Keratinocyte (primary cell): ENCODE measurements around the gene AK2. TPM values are rescaled to one million over a fixed set of nuclear protein-coding genes. Genes with fewer than 3 reads are reported as not detected.

ENCODE experiments used
- DNase-seq: peaks from one replicate; pipeline ENCODE4 v3.0.0-alpha.2; 2011; ENCODE audit warnings: low read depth, missing footprints, low spot score
- FAIRE-seq: peaks from 2 replicates; lab custom pipeline; 2011; peaks lifted over from hg19 to GRCh38; lab: Jason Lieb, UNC
- H2AFZ ChIP-seq: 2 replicates; pipeline ENCODE4 v1.6.0; 2012; ENCODE audit warnings: low read length, control low read depth, inconsistent platforms; ENCODE audit not compliant: control insufficient read depth
- H3K27ac ChIP-seq: 2 replicates; pipeline ENCODE4 v1.5.1; 2011; ENCODE audit warnings: low read length; ENCODE audit not compliant: control insufficient read depth, insufficient read depth
- H3K27me3 ChIP-seq: 3 replicates; pipeline ENCODE4 v1.6.0; 2011; ENCODE audit warnings: low read length; ENCODE audit not compliant: control insufficient read depth, insufficient read depth; ENCODE audit errors: extremely low read depth
- H3K36me3 ChIP-seq, 2 experiments: 2 replicates in 1 of 2; 3 replicates in 1 of 2; pipeline ENCODE4 v1.5.1; 2011; ENCODE audit warnings: low read length in 2 of 2, mild to moderate bottlenecking in 1 of 2; ENCODE audit not compliant: control insufficient read depth in 2 of 2, insufficient read depth in 2 of 2; ENCODE audit errors: extremely low read depth in 1 of 2
- H3K4me1 ChIP-seq: 3 replicates; pipeline ENCODE4 v1.5.1; 2011; ENCODE audit warnings: low read length; ENCODE audit not compliant: control insufficient read depth, insufficient read depth; ENCODE audit errors: extremely low read depth
- H3K4me2 ChIP-seq: 3 replicates; pipeline ENCODE4 v1.6.0; 2011; ENCODE audit warnings: low read depth, low read length; ENCODE audit not compliant: control insufficient read depth, insufficient read depth; ENCODE audit errors: extremely low read depth
- H3K4me3 ChIP-seq, 3 experiments: fragments of 200-600 bp in 1 of 3; sonication (generic) in 1 of 3; 2 replicates in 2 of 3; 3 replicates in 1 of 3; pipeline ENCODE4 v1.5.1; 2011 to 2016; ENCODE audit warnings: low read length in 3 of 3, mild to moderate bottlenecking in 3 of 3, control low read depth in 2 of 3, inconsistent platforms in 1 of 3, low read depth in 1 of 3, mixed read lengths in 1 of 3, mixed run types in 1 of 3, moderate library complexity in 1 of 3; ENCODE audit not compliant: control insufficient read depth in 2 of 3, insufficient read depth in 2 of 3; ENCODE audit errors: extremely low read depth in 1 of 3
- H3K79me2 ChIP-seq: 2 replicates; pipeline ENCODE4 v1.6.0; 2012; ENCODE audit warnings: low read length; ENCODE audit not compliant: control insufficient read depth, insufficient read depth
- H3K9ac ChIP-seq: 3 replicates; pipeline ENCODE4 v1.6.0; 2011; ENCODE audit warnings: low read length; ENCODE audit not compliant: control insufficient read depth, insufficient read depth; ENCODE audit errors: extremely low read depth
- H3K9me1 ChIP-seq: 3 replicates; pipeline ENCODE4 v1.6.0; 2011; ENCODE audit warnings: low read length; ENCODE audit not compliant: control insufficient read depth, insufficient read depth; ENCODE audit errors: extremely low read depth
- H3K9me3 ChIP-seq: 2 replicates; pipeline ENCODE4 v1.5.1; 2012; ENCODE audit warnings: low read depth, low read length; ENCODE audit not compliant: control insufficient read depth
- H4K20me1 ChIP-seq: 3 replicates; pipeline ENCODE4 v1.6.0; 2011; ENCODE audit warnings: low read length; ENCODE audit not compliant: control insufficient read depth, insufficient read depth; ENCODE audit errors: extremely low read depth
- CTCF ChIP-seq, 3 experiments: IDR thresholded peaks in 1 of 3; conservative IDR thresholded peaks in 1 of 3; optimal IDR thresholded peaks in 1 of 3; 2 replicates in 2 of 3; 3 replicates in 1 of 3; pipeline versions ENCODE3 to v1.5.1; 2011; ENCODE audit warnings: low read length in 3 of 3, mild to moderate bottlenecking in 3 of 3, moderate library complexity in 2 of 3, control low read depth in 1 of 3, inconsistent platforms in 1 of 3; ENCODE audit not compliant: insufficient read depth in 2 of 3; ENCODE audit errors: extremely low read depth in 1 of 3
- EZH2 ChIP-seq: IDR thresholded peaks from one replicate; pipeline ENCODE4 v1.6.1; 2012; ENCODE audit warnings: inconsistent platforms, mild to moderate bottlenecking, low read length, moderate library complexity
- dilution Hi-C: fragments of 300-500 bp; cut with MboI; formaldehyde crosslinking; loops from one replicate; pipeline ENCODE4 v1.7.0; 2020; ENCODE audit warnings: low sequenced_read_pairs; ENCODE audit not compliant: extremely low pct_ligation_motif_present
- polyA plus RNA-seq, 5 experiments: library from polyadenylated mRNA; depleted of rRNA in 3 of 5; stranded (reverse) in 3 of 5; stranded (forward) in 1 of 5; unstranded in 1 of 5; fragments of >200 nt; gene quantifications; 1 replicate in 1 of 5; 2 replicates in 3 of 5; 3 replicates in 1 of 5; pipeline versions ENCODE4 v1.2.1 to v1.2.3, GENCODE V29; 2011 to 2012; ENCODE audit warnings: missing spikeins in 2 of 5, low read depth in 1 of 5, low replicate concordance in 1 of 5

Gene AK2
- polyA plus RNA-seq, 1 donor (not counting 4 experiments of a cell fraction or from before 2014, with no cell fraction given): 258 TPM

GRCh38 chr1:32992489-32993323, 44.0 kb downstream of the AK2 start:
- H2AFZ ChIP-seq: no peak overlapping the region
- H3K9me1 ChIP-seq: peaks cover 2% of the 10 kb centered on the region
- peak overlapping the region; percentile 89 for H3K27ac ChIP-seq
- H3K36me3 ChIP-seq: no peaks in the 10 kb centered on the region
- peak; percentile 83 for FAIRE-seq
- H3K4me3 ChIP-seq: peak overlapping the region in 1 of 3 experiments; percentile 21
- DNase-seq: peak; percentile 88
- TF ChIP-seq CTCF (optimal IDR thresholded peaks at IDR 0.05 in 1 of 3, IDR thresholded peaks at IDR 0.05 in 1 of 3, conservative IDR thresholded peaks at IDR 0.05 in 1 of 3; ENCODE audit: extremely low read depth in 1 of 3, insufficient read depth in 2 of 3, low read length in 3 of 3) (no peak), EZH2 (no peak)
- H3K9me3 ChIP-seq: no peaks in the 10 kb centered on the region
- no peaks in the 10 kb centered on the region for H3K79me2 ChIP-seq
- peak overlapping the region; percentile 57 for H3K9ac ChIP-seq
- no peaks in the 10 kb centered on the region for H4K20me1 ChIP-seq
- dilution Hi-C loops: no loop called here
- H3K4me1 ChIP-seq: peaks cover 53% of the 10 kb centered on the region
- H3K4me2 ChIP-seq: peak overlapping the region; percentile 76
- H3K27me3 ChIP-seq: no peaks in the 10 kb centered on the region

- Histone ChIP-seq H3K4me3 (peak overlapping the region in 1 of 3 experiments; percentile 26), H4K20me1 (no peaks in the 10 kb centered on the region), H3K4me2 (peak overlapping the region; percentile 76), H3K9me1 (peaks cover 2% of the 10 kb centered on the region), H3K9me3 (no peaks in the 10 kb centered on the region), H3K27ac (peak overlapping the region; percentile 89), H3K27me3 (no peaks in the 10 kb centered on the region), H3K9ac (peak overlapping the region; percentile 57), H2AFZ (no peak overlapping the region), H3K4me1 (peaks cover 51% of the 10 kb centered on the region), H3K36me3 (no peaks in the 10 kb centered on the region), H3K79me2 (no peaks in the 10 kb centered on the region)
- FAIRE-seq (no peak), DNase-seq (no peak)
- TF ChIP-seq EZH2: no peak
- no peak for TF ChIP-seq CTCF (optimal IDR thresholded peaks at IDR 0.05 in 1 of 3, IDR thresholded peaks at IDR 0.05 in 1 of 3, conservative IDR thresholded peaks at IDR 0.05 in 1 of 3; ENCODE audit: extremely low read depth in 1 of 3, insufficient read depth in 2 of 3, low read length in 3 of 3)
- dilution Hi-C loops: no loop called here
These were observed 44.7 kb downstream of the AK2 start for GRCh38 chr1:32991819-32992488.
